OCI-LY7 (cell line): Measurements from ENCODE around the gene GINM1.

ENCODE experiments used
- CTCF ChIP-seq: fragments of 200-600 bp; sonication (generic); conservative IDR thresholded peaks from 2 replicates; pipeline ENCODE4 v1.5.1; 2014; ENCODE audit warnings: mild to moderate bottlenecking, antibody characterized with exemption, low read length, moderate library complexity, mixed read lengths
- EZH2phosphoT487 ChIP-seq: fragments of 200-600 bp; sonication (generic); IDR thresholded peaks from 2 replicates; pipeline ENCODE4 v1.6.1; 2018; ENCODE audit warnings: low read depth, borderline replicate concordance, mild to moderate bottlenecking, mixed run types, antibody characterized with exemption, low read length, moderate library complexity, mixed read lengths

GRCh38 chr6:149545258-149545753, 20.9 kb upstream of the GINM1 start:
- TF ChIP-seq EZH2phosphoT487 (no peak), CTCF (peak; percentile 71)
